ENCODE results near the gene OBSCN.
A peak's percentile ranks its signal among the peaks of the same experiment; 100 is the strongest.

OBSCN gene

DNA sequence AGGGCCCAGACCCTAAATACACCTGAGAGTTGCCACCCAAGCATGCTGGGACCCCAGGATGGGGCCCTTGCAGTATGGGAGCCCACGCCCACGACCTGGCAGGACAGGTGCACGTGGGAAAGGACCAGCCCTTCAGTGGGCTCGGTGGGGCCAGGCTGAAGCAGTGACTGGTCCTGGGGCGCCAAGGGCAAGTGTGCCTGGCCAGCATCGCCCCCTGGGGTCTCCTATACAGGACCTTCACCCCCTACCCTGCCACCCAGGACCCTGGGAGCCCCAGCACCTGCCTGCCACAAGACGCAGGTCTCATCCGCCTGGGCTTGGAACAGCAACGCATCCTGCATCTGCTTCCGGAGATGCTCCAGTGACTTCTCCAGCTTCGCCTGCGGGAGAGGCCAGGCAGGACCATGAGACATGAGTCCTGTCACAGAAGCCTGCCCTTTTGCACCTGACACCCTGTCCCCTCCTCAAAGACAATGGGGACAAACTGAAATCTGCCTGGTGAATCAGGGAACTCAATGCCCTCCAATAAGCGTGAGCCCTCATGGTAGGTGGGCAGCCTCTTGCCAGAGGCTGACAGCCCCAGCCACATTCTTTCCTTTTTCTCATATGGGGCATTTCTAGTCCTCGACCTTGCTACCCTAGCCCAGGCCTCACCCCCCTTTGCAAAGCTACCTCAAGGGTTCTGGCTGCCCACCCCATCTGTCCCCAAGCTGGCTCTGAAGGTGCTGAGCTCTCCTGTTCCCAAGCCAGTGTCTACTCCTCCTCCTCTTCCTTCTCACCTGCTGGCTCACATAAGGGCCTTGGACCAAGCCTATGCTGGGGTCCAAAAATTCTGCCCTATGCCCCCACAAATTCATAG, 194.2 kb downstream of the OBSCN start:
- peaks cover 20% of the 10 kb centered on the region for H3K4me1 ChIP-seq (ENCODE audit: control insufficient read depth, insufficient read depth, low read length)
- no peak overlapping the region for H3K9ac ChIP-seq (ENCODE audit: low read length)
- H3K9me3 ChIP-seq (ENCODE audit: control insufficient read depth, low read length) = no peaks in the 10 kb centered on the region
- H3K27me3 ChIP-seq (ENCODE audit: control insufficient read depth, insufficient read depth, low read length) = no peaks in the 10 kb centered on the region
- no peak overlapping the region for H3K4me3 ChIP-seq (ENCODE audit: low read length)
- H3K36me3 ChIP-seq (ENCODE audit: control insufficient read depth, insufficient read depth, low read length) = peaks cover 13% of the 10 kb centered on the region

DNA sequence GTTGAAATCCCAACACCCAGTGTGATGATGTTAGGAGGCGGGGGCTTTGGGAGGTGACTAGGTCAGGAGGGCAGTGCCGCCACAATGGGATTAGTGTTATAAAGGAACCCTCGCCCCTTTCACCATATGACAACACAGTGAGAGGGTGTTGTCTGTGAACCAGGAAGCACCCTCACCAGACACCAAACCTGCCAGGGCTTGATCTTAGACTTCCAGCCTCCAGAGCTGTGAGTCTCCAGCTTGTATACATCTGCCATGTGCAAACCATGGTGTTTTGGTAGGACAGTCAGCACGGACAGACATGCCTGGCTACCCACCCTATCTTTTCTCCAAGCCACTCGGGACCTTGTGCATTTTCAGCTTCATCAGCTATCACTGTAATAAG, 194.8 kb downstream of the OBSCN start:
- Histone ChIP-seq H3K9me3 (ENCODE audit: control insufficient read depth, low read length) (no peaks in the 10 kb centered on the region), H3K27me3 (ENCODE audit: control insufficient read depth, insufficient read depth, low read length) (no peaks in the 10 kb centered on the region), H3K36me3 (ENCODE audit: control insufficient read depth, insufficient read depth, low read length) (peaks cover 8% of the 10 kb centered on the region), H3K4me3 (ENCODE audit: low read length) (no peak overlapping the region), H3K4me1 (ENCODE audit: control insufficient read depth, insufficient read depth, low read length) (peaks cover 24% of the 10 kb centered on the region), H3K9ac (ENCODE audit: low read length) (no peak overlapping the region)

DNA sequence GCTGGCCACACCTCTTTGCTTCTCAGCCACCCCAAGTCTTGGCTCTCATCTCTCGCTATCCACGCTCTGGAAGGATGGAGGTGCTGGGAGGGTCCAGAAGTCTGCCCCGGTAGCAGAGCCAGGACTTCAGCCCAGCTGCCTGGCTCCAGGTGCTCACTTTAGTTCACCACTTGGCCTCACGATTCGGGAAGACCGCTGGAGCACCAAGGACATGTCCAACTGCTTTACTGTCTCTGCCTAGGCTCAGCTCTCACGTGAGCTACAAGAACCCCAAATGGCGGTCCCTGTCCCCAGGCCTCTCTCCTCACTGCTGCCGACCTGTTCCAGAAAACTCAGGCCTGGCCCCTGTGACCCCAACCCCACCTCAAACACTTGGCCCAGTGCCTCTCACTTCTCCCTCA, 195.4 kb downstream of the OBSCN start:
- Histone ChIP-seq H3K4me1 (ENCODE audit: control insufficient read depth, insufficient read depth, low read length) (peaks cover 30% of the 10 kb centered on the region), H3K36me3 (ENCODE audit: control insufficient read depth, insufficient read depth, low read length) (peaks cover 7% of the 10 kb centered on the region), H3K9ac (ENCODE audit: low read length) (no peak overlapping the region), H3K4me3 (ENCODE audit: low read length) (no peak overlapping the region), H3K9me3 (ENCODE audit: control insufficient read depth, low read length) (no peaks in the 10 kb centered on the region), H3K27me3 (ENCODE audit: control insufficient read depth, insufficient read depth, low read length) (no peaks in the 10 kb centered on the region)

DNA sequence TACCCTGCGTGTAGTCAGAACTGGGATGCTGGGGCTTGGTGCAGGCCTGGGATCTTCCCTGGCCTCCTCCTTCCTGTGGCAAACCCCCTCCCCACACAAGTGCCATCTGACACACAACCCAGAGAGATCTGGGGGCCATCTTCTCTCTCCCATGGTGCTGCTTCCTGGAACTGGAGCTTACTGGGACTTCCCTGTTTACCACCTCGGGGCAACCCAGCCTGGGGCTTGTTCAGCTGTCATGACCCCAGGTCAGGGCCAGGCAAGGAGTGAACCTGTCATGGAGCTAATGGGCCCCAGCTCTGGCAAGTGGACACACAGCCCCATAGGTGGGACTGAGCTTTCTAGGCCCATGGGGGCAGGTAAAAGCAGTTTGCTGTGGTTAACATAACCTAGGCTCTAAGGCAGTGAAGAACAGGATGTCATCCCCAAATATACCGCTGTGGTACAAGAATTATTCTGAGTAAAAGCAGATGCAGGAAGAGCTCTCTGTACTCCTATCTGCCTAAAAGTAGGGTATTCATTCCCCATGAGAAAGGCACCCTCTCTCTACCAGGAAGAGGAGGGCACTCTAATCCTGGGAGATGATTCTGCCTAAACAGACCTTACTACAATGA, 196.4 kb downstream of the OBSCN start:
- no peaks in the 10 kb centered on the region for H3K27me3 ChIP-seq (ENCODE audit: control insufficient read depth, insufficient read depth, low read length)
- H3K4me3 ChIP-seq (ENCODE audit: low read length) = no peak overlapping the region
- no peak overlapping the region for H3K9ac ChIP-seq (ENCODE audit: low read length)
- H3K9me3 ChIP-seq (ENCODE audit: control insufficient read depth, low read length) = no peaks in the 10 kb centered on the region
- peaks cover 33% of the 10 kb centered on the region for H3K4me1 ChIP-seq (ENCODE audit: control insufficient read depth, insufficient read depth, low read length)
- peaks cover 7% of the 10 kb centered on the region for H3K36me3 ChIP-seq (ENCODE audit: control insufficient read depth, insufficient read depth, low read length)

DNA sequence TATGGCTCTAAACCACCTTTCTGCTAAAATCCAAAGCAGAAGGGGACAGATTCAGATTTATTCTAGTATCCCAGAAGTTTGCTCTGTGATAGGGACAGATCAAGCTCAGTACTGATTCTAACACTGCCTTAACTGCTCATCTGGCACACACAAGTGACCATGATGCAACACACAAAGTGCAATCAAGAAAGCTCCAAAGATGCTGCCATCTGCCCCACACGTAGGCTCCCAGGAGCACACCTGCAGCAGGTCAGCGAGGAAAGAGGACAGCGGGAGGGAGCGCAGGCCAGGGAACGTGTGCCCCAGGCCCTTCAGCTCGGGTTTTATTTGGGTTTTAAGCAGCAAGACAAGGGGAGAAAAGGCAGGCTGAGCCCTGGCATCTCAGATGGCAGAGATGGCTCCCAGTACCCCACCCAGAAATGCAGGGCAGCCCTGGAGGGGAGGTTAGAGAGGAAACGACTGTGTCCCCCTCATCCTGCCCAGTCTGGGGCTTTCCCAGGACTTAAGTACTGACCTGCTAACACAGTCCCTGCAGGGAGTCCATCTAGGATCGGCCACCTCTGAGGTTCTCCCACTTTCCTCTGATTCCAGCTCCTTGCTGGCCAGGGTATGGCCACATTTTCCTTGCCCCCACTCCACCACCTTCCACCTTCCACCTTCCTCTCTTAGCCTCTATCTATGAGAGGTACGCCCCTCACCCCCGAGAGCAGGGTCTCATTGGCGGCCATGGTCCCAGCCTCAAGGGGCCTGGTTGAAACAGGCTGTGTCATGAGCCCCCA, 197.5 kb downstream of the OBSCN start:
- H3K4me1 ChIP-seq (ENCODE audit: control insufficient read depth, insufficient read depth, low read length) = peaks cover 35% of the 10 kb centered on the region

DNA sequence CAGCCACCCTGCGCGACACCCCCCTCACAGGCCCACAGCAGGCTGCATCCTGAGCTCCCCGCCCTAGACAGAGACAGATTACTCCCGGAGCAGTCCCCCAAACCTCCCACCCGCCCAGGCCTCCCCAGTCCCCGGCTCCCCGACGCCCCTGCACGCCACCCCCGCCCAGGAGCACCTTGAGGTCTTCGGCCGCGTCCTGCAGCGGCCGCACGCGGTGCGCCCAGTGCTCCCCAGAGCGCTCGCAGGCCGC, 198.1 kb downstream of the OBSCN start:
- Histone ChIP-seq H3K36me3 (ENCODE audit: control insufficient read depth, insufficient read depth, low read length) (peaks cover 7% of the 10 kb centered on the region), H3K9ac (ENCODE audit: low read length) (peak overlapping the region; percentile 86), H3K9me3 (ENCODE audit: control insufficient read depth, low read length) (no peaks in the 10 kb centered on the region), H3K27me3 (ENCODE audit: control insufficient read depth, insufficient read depth, low read length) (no peaks in the 10 kb centered on the region), H3K4me1 (ENCODE audit: control insufficient read depth, insufficient read depth, low read length) (peaks cover 35% of the 10 kb centered on the region), H3K4me3 (ENCODE audit: low read length) (peak overlapping the region; percentile 90)

More for the DNA sequence above, 197.5 kb downstream of the OBSCN start:
- Histone ChIP-seq H3K9me3 (ENCODE audit: control insufficient read depth, low read length) (no peaks in the 10 kb centered on the region), H3K4me3 (ENCODE audit: low read length) (peak overlapping the region; percentile 44), H3K9ac (ENCODE audit: low read length) (peak overlapping the region; percentile 86), H3K27me3 (ENCODE audit: control insufficient read depth, insufficient read depth, low read length) (no peaks in the 10 kb centered on the region), H3K36me3 (ENCODE audit: control insufficient read depth, insufficient read depth, low read length) (peaks cover 7% of the 10 kb centered on the region)

DNA sequence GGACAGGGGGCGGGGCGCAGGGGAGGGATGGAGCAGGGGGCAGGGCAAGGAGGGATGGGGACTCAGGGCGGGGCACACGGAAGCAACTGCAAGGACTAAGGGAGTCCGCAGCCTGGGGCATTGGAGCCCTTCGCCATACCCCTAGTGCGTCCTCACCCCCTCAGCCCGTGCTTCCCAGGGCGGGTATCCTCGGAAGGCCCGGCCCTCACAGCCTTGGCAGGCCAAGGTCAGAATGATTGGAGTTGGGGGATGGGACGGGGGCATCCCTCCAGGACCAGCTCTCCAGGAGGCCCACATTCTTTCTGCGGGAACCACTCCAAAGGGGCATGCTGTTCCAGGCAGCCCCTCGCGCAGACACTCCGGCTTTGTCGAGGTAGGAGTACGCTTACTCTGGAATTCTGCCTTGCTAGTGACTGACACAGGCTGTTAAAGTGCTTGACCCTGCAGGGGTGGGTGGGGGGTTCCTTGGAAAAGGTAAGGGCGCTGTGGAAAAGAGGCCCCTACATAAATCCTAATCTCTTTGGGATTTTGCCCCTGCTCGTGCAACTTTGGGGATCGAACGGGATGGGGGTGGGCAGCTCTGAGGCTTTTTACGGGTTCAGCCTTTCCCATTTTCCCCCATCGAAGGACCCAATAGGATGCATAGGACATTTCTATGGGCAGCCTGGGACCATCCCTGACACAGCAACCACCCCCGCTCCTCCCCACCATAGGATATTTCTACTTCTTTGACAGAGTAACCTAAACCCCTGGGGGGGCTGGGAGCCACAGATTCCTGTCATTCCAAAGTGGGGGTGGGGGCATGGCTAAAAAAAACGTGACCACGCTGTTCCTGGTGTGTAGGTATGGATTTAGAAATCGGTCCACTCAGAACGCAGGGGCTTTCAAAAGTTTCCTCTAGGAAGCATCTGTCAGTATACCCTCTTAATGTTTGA, 199.5 kb downstream of the OBSCN start:
- no peaks in the 10 kb centered on the region for H3K9me3 ChIP-seq (ENCODE audit: control insufficient read depth, low read length)
- H3K27me3 ChIP-seq (ENCODE audit: control insufficient read depth, insufficient read depth, low read length) = no peaks in the 10 kb centered on the region
- peak overlapping the region; percentile 80 for H3K4me3 ChIP-seq (ENCODE audit: low read length)
- H3K4me1 ChIP-seq (ENCODE audit: control insufficient read depth, insufficient read depth, low read length) = peaks cover 35% of the 10 kb centered on the region
- H3K36me3 ChIP-seq (ENCODE audit: control insufficient read depth, insufficient read depth, low read length) = no peaks in the 10 kb centered on the region
- peak overlapping the region; percentile 75 for H3K9ac ChIP-seq (ENCODE audit: low read length)

DNA sequence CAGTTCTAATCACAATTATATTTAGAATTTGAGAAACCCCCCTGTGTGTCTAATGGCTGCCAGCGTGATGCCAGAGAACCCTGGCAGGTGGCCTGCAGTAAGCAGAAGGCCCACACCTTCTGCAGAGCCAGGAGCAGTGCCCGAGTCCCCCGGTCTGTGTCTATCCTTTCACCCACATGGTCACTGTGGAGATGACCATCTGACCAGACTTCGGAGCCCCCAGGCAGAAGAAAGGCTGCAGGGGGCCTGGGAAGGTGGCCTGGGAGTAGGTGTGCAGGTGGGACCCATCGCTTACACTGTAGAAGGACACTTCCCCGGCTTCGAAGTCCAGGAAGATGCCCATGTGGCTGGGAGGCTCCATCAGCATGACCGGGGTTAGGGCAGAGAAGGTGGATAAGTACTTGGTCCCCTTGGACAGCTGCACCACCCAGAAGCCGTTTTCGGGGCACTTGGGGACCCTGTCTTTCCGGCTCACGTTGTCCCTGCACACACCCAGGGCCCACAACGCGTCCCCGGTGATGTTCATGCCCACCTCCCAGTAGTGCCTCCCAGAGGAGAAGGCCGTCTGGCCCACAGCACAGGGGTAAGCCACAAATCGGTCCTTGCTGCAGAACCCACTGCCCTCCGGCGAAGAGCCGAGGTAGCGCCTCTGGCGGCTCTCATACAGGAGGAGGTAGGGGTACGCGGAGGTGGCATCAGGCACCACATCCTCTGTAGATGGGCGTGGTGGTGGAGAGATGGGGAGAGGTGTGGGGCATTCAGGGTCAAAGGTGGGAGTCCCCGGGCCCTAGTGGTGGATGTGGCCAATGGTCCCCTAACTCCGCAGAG, 200.4 kb downstream of the OBSCN start:
- H3K27me3 ChIP-seq (ENCODE audit: control insufficient read depth, insufficient read depth, low read length) = no peaks in the 10 kb centered on the region
- no peaks in the 10 kb centered on the region for H3K36me3 ChIP-seq (ENCODE audit: control insufficient read depth, insufficient read depth, low read length)
- peaks cover 35% of the 10 kb centered on the region for H3K4me1 ChIP-seq (ENCODE audit: control insufficient read depth, insufficient read depth, low read length)
- H3K9ac ChIP-seq (ENCODE audit: low read length) = no peak overlapping the region
- H3K4me3 ChIP-seq (ENCODE audit: low read length) = no peak overlapping the region
- H3K9me3 ChIP-seq (ENCODE audit: control insufficient read depth, low read length) = no peaks in the 10 kb centered on the region

DNA sequence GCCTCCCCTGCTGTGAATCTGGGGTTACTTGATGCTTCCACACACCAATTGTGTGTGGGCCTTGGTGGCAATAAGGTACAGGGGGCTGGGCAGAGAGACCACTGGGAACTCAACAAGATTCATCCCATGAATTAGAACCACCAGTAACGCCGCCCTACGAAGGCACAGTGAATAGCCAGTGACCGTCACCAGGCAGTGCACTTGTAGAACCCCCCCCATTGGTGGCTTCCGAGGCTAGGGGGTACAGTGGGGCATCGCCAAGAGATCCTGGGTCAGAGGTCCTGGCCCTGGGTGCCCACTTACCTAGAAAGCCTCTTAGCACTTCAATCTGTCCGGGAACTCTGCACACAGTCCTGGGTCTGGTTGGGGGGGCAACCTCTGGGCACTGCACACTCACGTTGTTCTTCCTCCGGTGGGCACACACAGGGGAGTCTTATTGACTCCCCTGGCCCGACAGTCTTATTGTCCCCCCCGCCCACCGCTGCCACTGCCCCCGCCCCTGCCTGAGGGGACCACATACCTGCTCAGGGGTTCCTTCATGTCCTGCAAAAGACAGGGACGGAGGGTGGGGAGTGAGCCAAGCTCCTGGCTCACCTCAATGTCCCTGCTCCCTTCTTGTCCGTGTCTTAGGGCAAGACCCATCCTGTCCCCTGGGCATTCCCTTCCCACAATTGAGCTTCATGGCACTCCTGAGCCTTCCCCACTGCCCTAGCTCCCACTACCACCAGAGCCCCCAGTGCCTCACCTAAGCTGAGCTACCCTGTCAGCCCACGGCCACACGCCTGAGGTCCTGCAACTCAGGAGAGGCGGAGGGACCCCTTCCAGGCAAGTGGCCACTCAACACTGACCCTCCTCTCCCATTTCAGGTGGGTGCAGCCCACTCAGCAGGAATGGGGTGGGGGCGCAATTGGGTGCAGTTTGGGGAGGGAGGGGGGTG, 201.3 kb downstream of the OBSCN start:
- H3K4me1 ChIP-seq (ENCODE audit: control insufficient read depth, insufficient read depth, low read length) = peaks cover 31% of the 10 kb centered on the region
- no peaks in the 10 kb centered on the region for H3K36me3 ChIP-seq (ENCODE audit: control insufficient read depth, insufficient read depth, low read length)
- H3K4me3 ChIP-seq (ENCODE audit: low read length) = no peak overlapping the region
- H3K9me3 ChIP-seq (ENCODE audit: control insufficient read depth, low read length) = no peaks in the 10 kb centered on the region
- no peak overlapping the region for H3K9ac ChIP-seq (ENCODE audit: low read length)
- peaks cover 3% of the 10 kb centered on the region for H3K27me3 ChIP-seq (ENCODE audit: control insufficient read depth, insufficient read depth, low read length)

DNA sequence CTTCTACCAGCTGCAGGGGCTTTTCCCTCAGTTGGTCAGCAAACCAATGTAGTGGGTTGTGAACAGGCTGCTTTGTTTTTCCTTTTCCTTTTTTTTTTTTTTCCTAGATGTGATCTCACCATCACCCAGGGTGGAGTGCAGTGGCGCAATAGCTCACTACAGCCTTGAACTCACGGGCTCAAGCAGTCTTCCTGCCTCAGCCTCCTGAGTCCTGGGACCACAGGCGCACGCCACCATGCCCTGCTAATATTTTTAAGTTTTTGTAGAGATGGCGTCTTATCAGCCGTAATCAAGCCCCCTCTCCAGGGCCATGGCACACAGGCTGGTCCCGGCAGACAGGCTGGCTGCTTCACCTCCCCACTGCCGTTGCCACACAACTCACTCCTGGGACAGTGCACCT, 202.2 kb downstream of the OBSCN start:
- Histone ChIP-seq H3K4me3 (ENCODE audit: low read length) (no peak overlapping the region), H3K27me3 (ENCODE audit: control insufficient read depth, insufficient read depth, low read length) (peaks cover 7% of the 10 kb centered on the region), H3K4me1 (ENCODE audit: control insufficient read depth, insufficient read depth, low read length) (peaks cover 23% of the 10 kb centered on the region), H3K36me3 (ENCODE audit: control insufficient read depth, insufficient read depth, low read length) (no peaks in the 10 kb centered on the region), H3K9ac (ENCODE audit: low read length) (no peak overlapping the region), H3K9me3 (ENCODE audit: control insufficient read depth, low read length) (no peaks in the 10 kb centered on the region)
